GM13976 (cell line): Measurements from ENCODE around the gene FUT6.
"Not testable (repeated sequence)": the region's sequence is repeated elsewhere in the genome, so short reads cannot be mapped to it uniquely, and the experiment has no call there.

Source experiments
- DNase-seq: peaks from one replicate; pipeline ENCODE4 v3.0.0; 2012; ENCODE audit warnings: low spot score
- CTCF ChIP-seq: IDR thresholded peaks from 2 replicates; pipeline ENCODE4 v1.5.1; 2012; ENCODE audit warnings: borderline replicate concordance, mild to moderate bottlenecking; ENCODE audit not compliant: insufficient read depth; ENCODE audit errors: extremely low read depth, missing control alignments, control extremely low read depth
- in situ Hi-C: fragments of 300-500 bp; cut with MboI; formaldehyde crosslinking; loops from one replicate; pipeline ENCODE4 v1.12.0; 2022; ENCODE audit warnings: low sequenced_read_pairs, mixed read lengths, inconsistent platforms; ENCODE audit not compliant: unreplicated experiment

Gene FUT6

DNA sequence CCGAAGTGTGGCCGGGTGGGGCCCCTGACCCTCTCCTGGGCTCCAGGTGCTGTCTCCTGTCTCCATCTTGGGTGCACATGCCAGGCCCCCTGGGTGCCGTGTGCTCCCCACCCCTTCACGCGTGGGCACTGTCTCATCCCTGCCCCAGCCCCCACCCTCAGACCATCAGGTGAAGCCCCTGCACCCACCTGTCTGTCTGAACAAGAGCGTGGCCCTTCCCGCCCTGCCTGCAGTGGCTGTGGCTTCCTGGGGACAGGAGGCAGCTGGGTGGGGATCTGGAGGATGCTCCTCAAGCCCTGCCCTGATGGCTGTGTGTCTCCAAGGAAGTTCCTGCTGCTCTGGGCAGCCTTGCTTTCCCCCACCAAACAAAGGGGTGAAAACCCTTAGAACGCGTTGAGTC is 57.2 kb downstream of the FUT6 start:
- DNase-seq: no peak
- TF ChIP-seq CTCF: no peak
- in situ Hi-C loops: no loop called here

- DNase-seq, in situ Hi-C loops: not testable (repeated sequence)
Measured at GRCh38 chr19:5780916-5781315, 58.6 kb downstream of the FUT6 start.
